Progenitor cell of endocrine pancreas (in vitro differentiated cells): Measurements from ENCODE around the gene TMEM115. TPM values are rescaled to one million over a fixed set of nuclear protein-coding genes. Genes with fewer than 3 reads are reported as not detected.

Source experiments
- DNase-seq: peaks from one replicate; pipeline ENCODE4 v3.0.0; 2021; ENCODE audit warnings: low spot score; ENCODE audit not compliant: unreplicated experiment
- H3K27ac Mint-ChIP-seq: 2 replicates; pipeline ENCODE4 v1.8.0; 2021; ENCODE audit warnings: mild to moderate bottlenecking, moderate library complexity, mixed read lengths
- H3K27me3 Mint-ChIP-seq: 2 replicates; pipeline ENCODE4 v1.8.0; 2021; ENCODE audit warnings: mixed read lengths
- H3K36me3 Mint-ChIP-seq: 2 replicates; pipeline ENCODE4 v1.8.0; 2022; ENCODE audit warnings: mixed read lengths; ENCODE audit not compliant: insufficient read depth
- H3K4me1 Mint-ChIP-seq: 2 replicates; pipeline ENCODE4 v1.8.0; 2021; ENCODE audit warnings: low read depth, mixed read lengths
- H3K4me3 Mint-ChIP-seq: 2 replicates; pipeline ENCODE4 v1.8.0; 2021; ENCODE audit warnings: low read depth, mild to moderate bottlenecking, moderate library complexity, mixed read lengths
- H3K9me3 Mint-ChIP-seq: 2 replicates; pipeline ENCODE4 v1.8.0; 2021; ENCODE audit warnings: low read depth, mixed read lengths
- total RNA-seq: library from RNA; stranded (reverse); gene quantifications from 2 replicates; pipeline ENCODE4 v1.2.1, GENCODE V29; 2021
- TF ChIP-seq, protein P1 (sequence below): fragments of 200-600 bp; sonication (generic); IDR thresholded peaks from one replicate; pipeline ENCODE4 v1.5.0; 2021; ENCODE audit warnings: antibody characterized with exemption, mild to moderate bottlenecking; ENCODE audit not compliant: unreplicated experiment

The TMEM115 gene
- total RNA-seq, 1 donor from 2014 or later = 33.0 TPM

DNA sequence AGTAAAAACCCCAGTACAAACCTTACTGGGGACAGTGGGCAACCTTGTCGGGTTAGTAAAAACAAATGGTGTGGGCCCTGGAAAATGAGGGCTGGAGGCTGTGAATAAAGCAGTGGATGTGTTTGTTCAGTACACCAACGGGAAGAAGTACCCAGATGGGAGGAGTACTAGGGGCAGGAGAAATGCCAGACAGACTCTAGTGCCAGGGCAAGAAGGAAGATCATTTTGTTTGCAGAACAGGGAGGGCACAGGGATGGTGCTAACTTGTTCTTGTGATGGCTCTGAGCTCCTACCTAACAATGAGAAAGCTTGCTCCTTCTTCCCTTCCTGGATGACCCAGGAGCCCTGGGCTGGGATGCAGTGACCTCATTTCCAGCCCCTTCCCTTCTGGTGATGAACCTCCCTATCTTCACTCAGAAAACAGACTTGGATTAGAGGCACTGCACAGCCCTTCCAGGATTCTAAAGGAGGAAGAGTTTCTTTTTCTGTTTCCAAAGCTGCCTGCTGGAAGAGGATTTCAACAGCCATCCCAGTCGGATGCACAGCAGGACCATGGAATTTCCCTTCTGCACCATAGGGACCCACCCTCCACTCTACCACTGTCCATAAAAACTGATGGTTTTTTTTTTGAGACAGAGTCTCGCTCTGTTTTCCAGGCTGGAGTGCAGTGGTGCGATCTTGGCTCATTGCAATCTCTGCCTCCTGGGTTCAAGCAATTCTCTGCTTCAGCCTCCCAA is 24.8 kb downstream of the TMEM115 start:
- Mint-ChIP-seq H3K4me3 (peak overlapping the region; percentile 26), H3K4me1 (peaks cover 15% of the 10 kb centered on the region), H3K27me3 (peaks cover 10% of the 10 kb centered on the region), H3K36me3 (peaks cover 2% of the 10 kb centered on the region), H3K9me3 (no peaks in the 10 kb centered on the region), H3K27ac (no peak overlapping the region)
- no peak for DNase-seq
- TF ChIP-seq, protein P1, sequence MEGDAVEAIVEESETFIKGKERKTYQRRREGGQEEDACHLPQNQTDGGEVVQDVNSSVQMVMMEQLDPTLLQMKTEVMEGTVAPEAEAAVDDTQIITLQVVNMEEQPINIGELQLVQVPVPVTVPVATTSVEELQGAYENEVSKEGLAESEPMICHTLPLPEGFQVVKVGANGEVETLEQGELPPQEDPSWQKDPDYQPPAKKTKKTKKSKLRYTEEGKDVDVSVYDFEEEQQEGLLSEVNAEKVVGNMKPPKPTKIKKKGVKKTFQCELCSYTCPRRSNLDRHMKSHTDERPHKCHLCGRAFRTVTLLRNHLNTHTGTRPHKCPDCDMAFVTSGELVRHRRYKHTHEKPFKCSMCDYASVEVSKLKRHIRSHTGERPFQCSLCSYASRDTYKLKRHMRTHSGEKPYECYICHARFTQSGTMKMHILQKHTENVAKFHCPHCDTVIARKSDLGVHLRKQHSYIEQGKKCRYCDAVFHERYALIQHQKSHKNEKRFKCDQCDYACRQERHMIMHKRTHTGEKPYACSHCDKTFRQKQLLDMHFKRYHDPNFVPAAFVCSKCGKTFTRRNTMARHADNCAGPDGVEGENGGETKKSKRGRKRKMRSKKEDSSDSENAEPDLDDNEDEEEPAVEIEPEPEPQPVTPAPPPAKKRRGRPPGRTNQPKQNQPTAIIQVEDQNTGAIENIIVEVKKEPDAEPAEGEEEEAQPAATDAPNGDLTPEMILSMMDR = no peak

DNA sequence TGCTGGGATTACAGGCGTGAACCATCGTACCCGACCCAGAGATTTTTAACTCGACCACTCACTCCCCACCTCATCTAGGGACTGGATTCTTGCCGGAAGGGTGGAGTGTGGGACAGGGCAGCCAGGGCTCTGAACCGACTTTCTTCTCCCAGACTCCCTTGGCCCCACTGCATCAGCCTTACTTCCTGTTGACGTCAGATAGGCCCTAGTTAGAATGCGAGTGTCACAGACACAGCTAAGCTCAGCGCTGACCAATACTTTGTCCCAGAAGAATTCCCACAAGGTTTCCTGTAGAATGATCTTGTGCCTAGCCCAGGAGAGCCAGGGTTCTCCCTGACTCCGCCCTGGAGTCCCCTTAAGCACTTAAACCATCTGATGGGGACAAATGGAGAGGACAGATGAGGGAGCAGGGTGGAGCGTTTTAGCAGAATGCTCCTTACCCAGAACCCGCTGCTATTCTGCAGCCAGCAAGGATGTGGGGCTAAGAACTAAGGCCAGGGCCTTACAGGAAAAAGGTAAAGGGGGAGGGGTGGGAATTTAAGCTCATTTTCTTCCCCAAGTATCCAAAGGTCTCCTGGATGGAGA is 25.5 kb downstream of the TMEM115 start:
- Mint-ChIP-seq H3K9me3 (no peaks in the 10 kb centered on the region), H3K4me1 (peaks cover 15% of the 10 kb centered on the region), H3K27ac (no peak overlapping the region), H3K36me3 (peaks cover 2% of the 10 kb centered on the region), H3K27me3 (peaks cover 4% of the 10 kb centered on the region), H3K4me3 (no peak overlapping the region)
- TF ChIP-seq, protein P1 = no peak
- DNase-seq = no peak

DNA sequence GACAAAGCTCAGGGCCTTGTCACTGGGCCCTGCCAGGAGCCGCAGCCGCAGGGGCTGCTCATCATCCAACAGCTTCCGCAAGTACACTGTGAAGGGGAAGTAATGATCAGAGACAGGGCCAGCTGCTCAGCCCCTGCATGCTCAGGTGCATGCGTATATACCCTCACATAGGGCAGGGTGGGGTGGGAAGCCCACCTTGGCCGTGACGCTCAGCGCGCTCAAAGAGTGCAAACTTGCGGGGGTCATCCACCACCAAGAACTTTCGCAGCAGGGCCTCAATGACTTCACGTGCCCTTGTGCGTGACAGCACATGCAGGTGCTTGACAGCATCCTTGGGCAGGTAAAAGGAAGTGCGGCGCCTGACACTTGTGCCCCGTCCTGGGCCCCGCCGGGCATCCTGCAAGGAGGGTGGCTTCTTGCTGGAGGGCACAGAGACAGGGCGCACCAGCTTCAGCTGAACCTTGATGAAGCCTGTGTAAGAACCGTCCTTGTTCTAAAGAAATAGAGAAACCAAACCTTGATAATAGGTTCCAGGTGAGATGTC is 27.9 kb downstream of the TMEM115 start:
- H3K27ac Mint-ChIP-seq = no peak overlapping the region
- TF ChIP-seq, protein P1 = no peak

DNA sequence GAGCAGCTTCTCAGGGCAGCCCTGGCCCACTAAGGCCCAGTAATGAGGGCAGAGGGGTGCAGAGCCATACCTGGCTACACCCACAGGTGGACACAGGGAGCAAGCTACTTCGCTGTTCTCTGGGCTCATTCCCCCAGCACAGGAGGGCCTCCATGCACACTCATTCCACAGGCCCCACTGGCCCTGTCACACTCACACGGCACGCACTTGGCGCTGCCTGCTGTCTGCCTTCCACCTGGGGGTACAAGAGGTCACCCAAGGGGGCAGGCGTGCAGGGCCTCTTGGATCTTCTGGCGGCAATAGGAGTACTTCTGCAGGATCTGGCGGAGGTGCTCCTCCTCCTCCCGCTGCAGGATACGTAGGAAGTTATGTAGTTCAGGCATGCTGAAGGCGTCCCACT is 29.0 kb downstream of the TMEM115 start:
- no peak for DNase-seq
- peaks cover 10% of the 10 kb centered on the region for H3K4me1 Mint-ChIP-seq
- TF ChIP-seq, protein P1 = no peak
- H3K4me3 Mint-ChIP-seq = no peak overlapping the region
- no peaks in the 10 kb centered on the region for H3K9me3 Mint-ChIP-seq
- H3K27ac Mint-ChIP-seq = no peak overlapping the region
- no peaks in the 10 kb centered on the region for H3K27me3 Mint-ChIP-seq
- H3K36me3 Mint-ChIP-seq = peaks cover 4% of the 10 kb centered on the region

More for the DNA sequence above, 27.9 kb downstream of the TMEM115 start:
- H3K9me3 Mint-ChIP-seq = no peaks in the 10 kb centered on the region
- H3K27me3 Mint-ChIP-seq = no peaks in the 10 kb centered on the region
- no peak for DNase-seq
- no peak overlapping the region for H3K4me3 Mint-ChIP-seq
- H3K36me3 Mint-ChIP-seq = peaks cover 2% of the 10 kb centered on the region
- peaks cover 17% of the 10 kb centered on the region for H3K4me1 Mint-ChIP-seq

DNA sequence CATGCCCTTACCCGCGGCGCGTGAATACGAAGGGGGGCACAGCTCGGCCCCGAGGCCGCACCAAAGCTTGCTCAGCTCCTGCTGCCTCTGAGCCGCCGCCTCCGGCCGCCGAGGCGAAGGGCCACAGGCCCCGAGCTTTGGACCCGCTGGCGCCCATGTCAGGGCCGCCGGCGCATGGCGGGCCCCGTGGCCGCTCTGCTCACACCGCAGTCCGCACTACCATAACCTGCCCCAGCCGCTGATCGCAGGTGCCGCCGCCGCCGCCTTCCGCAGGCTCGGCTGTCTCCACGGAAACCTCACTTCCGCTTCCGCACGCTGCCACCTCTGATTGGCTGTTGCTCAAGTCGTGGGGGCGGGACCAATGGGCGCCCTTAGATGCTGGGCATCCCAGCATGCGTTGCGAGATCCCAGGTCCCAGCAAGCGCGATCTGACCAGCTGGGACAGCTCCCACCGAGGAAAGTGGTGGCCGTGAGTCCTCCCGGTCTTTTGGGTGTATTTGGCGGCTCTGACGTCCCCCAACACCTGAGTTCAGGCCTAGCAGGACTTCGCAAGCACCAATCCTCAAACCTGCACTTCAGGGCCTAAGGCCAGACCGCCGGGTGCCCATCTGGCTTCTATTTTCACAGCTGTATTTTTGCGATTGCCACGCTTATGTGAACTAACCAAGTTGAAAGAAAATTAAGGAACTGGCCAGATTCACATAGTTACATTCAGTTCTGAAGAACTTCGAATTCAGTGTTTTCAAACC is 31.2 kb downstream of the TMEM115 start, which contains the start of gene TUSC2:
TUSC2 (minus strand) TSS at position 281 of the 749 bp plus-strand sequence; CDS start at position 157, 124 bp downstream.
- H3K27ac Mint-ChIP-seq = peak within 1 kb of the TSS; percentile 96
- peaks cover 7% of the 10 kb centered on the region for H3K36me3 Mint-ChIP-seq
- H3K9me3 Mint-ChIP-seq = no peaks in the 10 kb centered on the region
- peak within 1 kb of the TSS; percentile 85 for H3K4me3 Mint-ChIP-seq
- TF ChIP-seq, protein P1 = no peak
- DNase-seq = peak; percentile 91
- no peaks in the 10 kb centered on the region for H3K27me3 Mint-ChIP-seq
- peaks cover 16% of the 10 kb centered on the region for H3K4me1 Mint-ChIP-seq
